ENCODE results near the gene CEL. TPM values are rescaled to one million over a fixed set of nuclear protein-coding genes. Genes with fewer than 3 reads are reported as not detected.
A peak's percentile ranks its signal among the peaks of the same experiment; 100 is the strongest.

The CEL gene
- total RNA-seq, 4 donors from 2014 or later, result 0.27 to 0.46 (median 0.33) TPM; not detected in 1

GRCh38 chr9:133119103-133119845 lies 57.5 kb downstream of the CEL start:
- Histone ChIP-seq H3K4me3 (replicated peaks in 1 of 3) (peak overlapping the region in 1 of 3 donors; percentile 83), H3K27me3 (no peaks in the 10 kb centered on the region), H3K27ac (peak overlapping the region; percentile 31 to 92 (median 86)), H3K36me3 (no peaks in the 10 kb centered on the region), H3K9me3 (no peaks in the 10 kb centered on the region), H3K4me1 (peaks cover 62 to 84% of the 10 kb centered on the region in 2 donors)
- WGBS, 2 donors, result 62 to 63% methylated on average over 12 to 21 of the region's 21 CpGs
- peak in 1 of 2 donors; percentile 41 for DNase-seq
- intact Hi-C loops (cut with DNase I), result no loop called here
- TF ChIP-seq CTCF (IDR thresholded peaks at IDR 0.05) (no peak), POLR2A (IDR thresholded peaks at IDR 0.05) (no peak)

- DNase-seq, result peak; percentile 51 to 62
- Histone ChIP-seq H3K4me1 (peaks cover 55 to 79% of the 10 kb centered on the region in 2 donors), H3K4me3 (replicated peaks in 1 of 3) (peak overlapping the region in 1 of 3 donors; percentile 83), H3K9me3 (no peaks in the 10 kb centered on the region), H3K36me3 (no peaks in the 10 kb centered on the region), H3K27ac (peak overlapping the region; percentile 31 to 92 (median 86)), H3K27me3 (no peaks in the 10 kb centered on the region)
- WGBS, 2 donors, result 26 to 36% methylated on average over 13 to 20 of the region's 21 CpGs
- intact Hi-C loops (cut with DNase I), result no loop called here
- TF ChIP-seq CTCF (IDR thresholded peaks at IDR 0.05) (no peak), POLR2A (IDR thresholded peaks at IDR 0.05) (no peak)
These were observed 58.2 kb downstream of the CEL start for GRCh38 chr9:133119846-133120500.

GRCh38 chr9:133120501-133121197 lies 58.9 kb downstream of the CEL start:
- Histone ChIP-seq H3K9me3 (no peaks in the 10 kb centered on the region), H3K27me3 (no peaks in the 10 kb centered on the region), H3K36me3 (no peaks in the 10 kb centered on the region), H3K27ac (peak overlapping the region; percentile 54 to 92 (median 86)), H3K4me1 (peaks cover 50 to 79% of the 10 kb centered on the region in 2 donors), H3K4me3 (replicated peaks in 1 of 3) (peak overlapping the region; percentile 19 to 83 (median 52))
- DNase-seq, result no peak
- intact Hi-C loops (cut with DNase I), result no loop called here
- TF ChIP-seq POLR2A (IDR thresholded peaks at IDR 0.05) (peak in 1 of 2 donors; percentile 58), CTCF (IDR thresholded peaks at IDR 0.05) (no peak)
- 0 to 5% methylated on average over 4 to 8 of the region's 66 CpGs for WGBS, 2 donors

Small RNA genes lying within 50 kb of the gene (microRNA-seq; reads per million reads assigned to microRNA genes)
- gene MIR6877, result 1.8 reads per million

Small RNA genes lying within 50 kb of the gene (small RNA-seq; reads per million reads assigned to genes)
- not detected for gene MIR6877

Other genes starting within 250 kb of the CEL start
- 1 to 10 TPM; 5.4 to 9.9 (median 8.0) TPM for gene AK8, start 183.7 kb upstream of the CEL start, total RNA-seq
- 10 to 100 TPM; 14.6 to 22.3 (median 19.0) TPM for gene SPACA9, start 183.1 kb upstream of the CEL start, total RNA-seq
- gene TSC1, start 117.4 kb upstream of the CEL start, total RNA-seq, result 100 to 1,000 TPM in 1 of 4 donors, 10 to 100 TPM in 3; 52.7 to 114 (median 66.7) TPM
- gene GFI1B, start 83.3 kb upstream of the CEL start, total RNA-seq, result under 1 TPM in 1 of 4 donors, not detected in 3; 0.11 TPM
- 10 to 100 TPM; 49.3 to 69.0 (median 56.8) TPM for gene GTF3C5, start 31.0 kb upstream of the CEL start, total RNA-seq
- gene RALGDS, start 59.3 kb downstream of the CEL start, total RNA-seq, result 10 to 100 TPM; 32.2 to 55.3 (median 43.5) TPM
- gene GBGT1, start 101.9 kb downstream of the CEL start, total RNA-seq, result 10 to 100 TPM; 21.4 to 45.0 (median 25.1) TPM
- not detected for gene OBP2B, start 147.3 kb downstream of the CEL start, total RNA-seq
- 10 to 100 TPM; 15.7 to 32.6 (median 24.9) TPM for gene ABO, start 213.2 kb downstream of the CEL start, total RNA-seq